SK-N-SH (cell line): ENCODE data around the gene BLOC1S3. TPM values are rescaled to one million over a fixed set of nuclear protein-coding genes. Genes with fewer than 3 reads are reported as not detected.

ENCODE experiments used
- CTCF ChIA-PET: fragments of 300-600, 350-600 bp; formaldehyde crosslinking; extraction: SDS; loops from one replicate; lab custom pipeline; 2021; lab: Yijun Ruan, JAX
- POLR2A ChIA-PET: fragments of 350-600 bp; sonication (Branson Sonifier 250); formaldehyde crosslinking; extraction: SDS; loops from one replicate; lab custom pipeline; 2020; ENCODE audit warnings: antibody characterized with exemption, inconsistent platforms; lab: Yijun Ruan, JAX
- DNase-seq: peaks from one replicate; pipeline ENCODE4 v3.0.0; 2012
- H2AFZ ChIP-seq: fragments of 200-600 bp; sonication (generic); 2 replicates; pipeline ENCODE4 v1.8.1; 2016; ENCODE audit warnings: antibody characterized with exemption, mild to moderate bottlenecking, low read depth
- H3F3A ChIP-seq: fragments of 200-600 bp; sonication (generic); replicated peaks from 2 replicates; pipeline ENCODE3; 2016; ENCODE audit warnings: antibody characterized with exemption, mild to moderate bottlenecking; ENCODE audit not compliant: insufficient read depth
- H3K27ac ChIP-seq, 2 experiments: fragments of 200-500 bp in 1 of 2; fragments of 200-600 bp in 1 of 2; sonication (Bioruptor generic) in 1 of 2; sonication (generic), shearing (Covaris generic) in 1 of 2; 2 replicates each; pipeline versions ENCODE4 v1.5.1 to v1.6.1; 2014 to 2016; ENCODE audit warnings: low read depth in 2 of 2, inconsistent platforms in 1 of 2, low read length in 1 of 2, mild to moderate bottlenecking in 1 of 2, mixed read lengths in 1 of 2
- H3K27me3 ChIP-seq: fragments of 200-600 bp; sonication (generic), shearing (Covaris generic); 2 replicates; pipeline ENCODE4 v1.6.1; 2016; ENCODE audit warnings: mixed run types; ENCODE audit not compliant: insufficient read depth
- H3K36me3 ChIP-seq, 2 experiments: fragments of 200-500 bp in 1 of 2; fragments of 200-600 bp in 1 of 2; sonication (Bioruptor generic) in 1 of 2; sonication (generic) in 1 of 2; replicated peaks in 1 of 2; 2 replicates each; pipeline versions ENCODE3 to v1.5.1; 2014 to 2016; ENCODE audit warnings: low read length in 1 of 2, mild to moderate bottlenecking in 1 of 2; ENCODE audit not compliant: insufficient read depth in 2 of 2, control insufficient read depth in 1 of 2
- H3K4me1 ChIP-seq, 2 experiments: fragments of 200-500 bp in 1 of 2; fragments of 200-600 bp in 1 of 2; sonication (Bioruptor generic) in 1 of 2; sonication (generic), shearing (Covaris generic) in 1 of 2; 2 replicates each; pipeline versions ENCODE4 v1.5.1 to v1.6.1; 2014 to 2016; ENCODE audit warnings: low read depth in 1 of 2, low read length in 1 of 2, mixed run types in 1 of 2; ENCODE audit not compliant: insufficient read depth in 2 of 2, control insufficient read depth in 1 of 2
- H3K4me2 ChIP-seq: fragments of 200-600 bp; sonication (generic), shearing (Covaris generic); 2 replicates; pipeline ENCODE4 v1.6.1; 2017; ENCODE audit warnings: mixed run types
- H3K4me3 ChIP-seq, 2 experiments: fragments of 200-500 bp in 1 of 2; fragments of 200-600 bp in 1 of 2; sonication (Bioruptor generic) in 1 of 2; sonication (generic), shearing (Covaris generic) in 1 of 2; 2 replicates each; pipeline versions ENCODE4 v1.5.1 to v1.8.1; 2014 to 2016; ENCODE audit warnings: low read depth in 2 of 2, inconsistent platforms in 1 of 2, low read length in 1 of 2, mild to moderate bottlenecking in 1 of 2, mixed read lengths in 1 of 2, moderate library complexity in 1 of 2
- H3K79me2 ChIP-seq: fragments of 200-600 bp; sonication (generic); 2 replicates; pipeline ENCODE4 v1.8.1; 2017; ENCODE audit warnings: mild to moderate bottlenecking; ENCODE audit not compliant: insufficient read depth
- H3K9ac ChIP-seq: fragments of 200-600 bp; sonication (generic); 2 replicates; pipeline ENCODE4 v1.6.1; 2017; ENCODE audit warnings: mixed run types
- H3K9me2 ChIP-seq: fragments of 200-600 bp; sonication (generic); 2 replicates; pipeline ENCODE4 v1.6.1; 2017; ENCODE audit warnings: mixed run types
- H3K9me3 ChIP-seq: fragments of 200-600 bp; sonication (generic); 2 replicates; pipeline ENCODE4 v1.6.1; 2017; ENCODE audit warnings: mixed run types, mild to moderate bottlenecking, moderate library complexity
- H4K20me1 ChIP-seq: fragments of 200-600 bp; sonication (generic); 2 replicates; pipeline ENCODE4 v1.6.1; 2017; ENCODE audit warnings: mild to moderate bottlenecking, mixed run types; ENCODE audit not compliant: insufficient read depth
- CTCF ChIP-seq: fragments of 200-600 bp; sonication (generic); IDR thresholded peaks from 2 replicates; pipeline ENCODE4 v1.6.1; 2017; ENCODE audit warnings: antibody characterized with exemption, mild to moderate bottlenecking, moderate library complexity
- ELF1 ChIP-seq: IDR thresholded peaks from 2 replicates; pipeline ENCODE4 v1.4.0; 2012
- EP300 ChIP-seq, 2 experiments: IDR thresholded peaks; 2 replicates each; pipeline versions ENCODE4 v1.4.0 to v1.6.1; 2012; ENCODE audit warnings: borderline replicate concordance in 1 of 2, low read depth in 1 of 2, low read length in 1 of 2
- FOSL2 ChIP-seq: IDR thresholded peaks from 2 replicates; pipeline ENCODE4 v1.4.0; 2012; ENCODE audit warnings: low read depth, mild to moderate bottlenecking, moderate library complexity, borderline replicate concordance
- GABPA ChIP-seq: IDR thresholded peaks from 2 replicates; pipeline ENCODE4 v1.4.0; 2012; ENCODE audit warnings: low read depth, mild to moderate bottlenecking
- JUND ChIP-seq: IDR thresholded peaks from 2 replicates; pipeline ENCODE4 v1.4.0; 2012
- MEF2A ChIP-seq: IDR thresholded peaks from 2 replicates; pipeline ENCODE4 v1.4.0; 2012; ENCODE audit warnings: low read depth, borderline replicate concordance
- MXI1 ChIP-seq: IDR thresholded peaks from 2 replicates; pipeline ENCODE4 v1.6.1; 2012; ENCODE audit warnings: mild to moderate bottlenecking, low read depth, low read length, improper control_type of control experiment
- NFIC ChIP-seq: IDR thresholded peaks from 2 replicates; pipeline ENCODE4 v1.4.0; 2012; ENCODE audit warnings: borderline replicate concordance
- POLR2AphosphoS5 ChIP-seq: IDR thresholded peaks from 2 replicates; pipeline ENCODE4 v1.6.1; 2012; ENCODE audit warnings: low read depth, low read length
- RAD21 ChIP-seq: IDR thresholded peaks from 2 replicates; pipeline ENCODE4 v1.6.1; 2012; ENCODE audit warnings: mild to moderate bottlenecking, low read length
- RFX5 ChIP-seq: IDR thresholded peaks from 2 replicates; pipeline ENCODE4 v1.6.1; 2012; ENCODE audit warnings: mild to moderate bottlenecking, improper control_type of control experiment, low read length
- SMC3 ChIP-seq: IDR thresholded peaks from 2 replicates; pipeline ENCODE4 v1.6.1; 2012; ENCODE audit warnings: low read depth, low read length, improper control_type of control experiment
- TAF1 ChIP-seq: IDR thresholded peaks from 2 replicates; pipeline ENCODE4 v1.6.1; 2012; ENCODE audit warnings: low read depth, mild to moderate bottlenecking, low read length, moderate library complexity, borderline replicate concordance
- TCF12 ChIP-seq: IDR thresholded peaks from 2 replicates; pipeline ENCODE4 v1.4.0; 2012
- USF1 ChIP-seq: IDR thresholded peaks from 2 replicates; pipeline ENCODE4 v1.4.0; 2012; ENCODE audit warnings: low read depth, borderline replicate concordance
- YY1 ChIP-seq: IDR thresholded peaks from 2 replicates; pipeline ENCODE4 v1.4.0; 2012; ENCODE audit warnings: low read depth, mild to moderate bottlenecking
- ZBTB33 ChIP-seq: IDR thresholded peaks from 2 replicates; pipeline ENCODE4 v1.4.0; 2012; ENCODE audit warnings: low read depth, borderline replicate concordance
- WGBS: methylation state at CpG from one replicate; pipeline ENCODE4 v1.1.6; 2017; ENCODE audit warnings: low lambda C conversion rate; 5-methylcytosine and 5-hydroxymethylcytosine counted together
- polyA plus RNA-seq, 3 experiments: library from polyadenylated mRNA; depleted of rRNA; stranded (reverse); fragments of >200 nt; gene quantifications; 2 replicates each; pipeline ENCODE4 v1.2.3, GENCODE V29; 2012

BLOC1S3 gene
- polyA plus RNA-seq, 1 of the 3 experiments (the other 2 are of a cell fraction): 3.0 TPM

- no peak for TF ChIP-seq RAD21
- TF ChIP-seq MEF2A: no peak
- no peak for TF ChIP-seq GABPA
These were observed 27.8 kb upstream of the BLOC1S3 start (continued) for GRCh38 chr19:45150751-45151281.

GRCh38 chr19:45151320-45151719 is 27.3 kb upstream of the BLOC1S3 start:
- Histone ChIP-seq H3K4me2 (no peak overlapping the region), H3K9me3 (no peaks in the 10 kb centered on the region), H3K4me3 (no peak overlapping the region), H3K27ac (no peak overlapping the region), H3K9me2 (no peaks in the 10 kb centered on the region), H3F3A (no peaks in the 10 kb centered on the region), H3K36me3 (peaks cover 0 to 5% of the 10 kb centered on the region in 2 experiments), H4K20me1 (no peaks in the 10 kb centered on the region), H3K79me2 (no peaks in the 10 kb centered on the region), H2AFZ (no peak overlapping the region), H3K9ac (no peak overlapping the region), H3K27me3 (no peaks in the 10 kb centered on the region; the same call in 1 of the 2 replicates), H3K4me1 (peaks cover 0 to 17% of the 10 kb centered on the region in 2 experiments; a peak in 1 of 4 replicates)
- ChIA-PET POLR2A (no interaction called here), CTCF (interaction anchor here (1.1 to 4.1 kb wide), 4 partner anchors 11 to 25 kb away, joined by 3 to 21 read pairs (median 4); no protein-coding TSS in a partner anchor)
- 89% methylated on average over 4 of the region's 7 CpGs for WGBS
- no peak for TF ChIP-seq NFIC
- no peak for TF ChIP-seq RFX5
- TF ChIP-seq TAF1: no peak
- no peak for TF ChIP-seq POLR2AphosphoS5
- no peak for TF ChIP-seq USF1
- TF ChIP-seq JUND: no peak
- TF ChIP-seq FOSL2: no peak
- TF ChIP-seq EP300 (IDR thresholded peaks at IDR 0.05; ENCODE audit: borderline replicate concordance in 1 of 2, low read depth in 1 of 2, low read length in 1 of 2): no peak
- no peak for TF ChIP-seq YY1
- no peak for TF ChIP-seq TCF12
- no peak for TF ChIP-seq MXI1
- no peak for TF ChIP-seq SMC3
- TF ChIP-seq CTCF: no peak
- no peak for TF ChIP-seq ELF1
- no peak for TF ChIP-seq ZBTB33
- DNase-seq: no peak
